GM19025 (cell line): ENCODE measurements around the gene TTC28.
"Not testable (repeated sequence)": the region's sequence is repeated elsewhere in the genome, so short reads cannot be mapped to it uniquely, and the experiment has no call there.

Experiments
- ATAC-seq: cut with Tn5 transposase; IDR thresholded peaks from one replicate; pipeline ENCODE4 v1.9.1; 2021; ENCODE audit warnings: mild to moderate bottlenecking, low read depth, moderate library complexity; ENCODE audit not compliant: unreplicated experiment

The TTC28 gene

DNA sequence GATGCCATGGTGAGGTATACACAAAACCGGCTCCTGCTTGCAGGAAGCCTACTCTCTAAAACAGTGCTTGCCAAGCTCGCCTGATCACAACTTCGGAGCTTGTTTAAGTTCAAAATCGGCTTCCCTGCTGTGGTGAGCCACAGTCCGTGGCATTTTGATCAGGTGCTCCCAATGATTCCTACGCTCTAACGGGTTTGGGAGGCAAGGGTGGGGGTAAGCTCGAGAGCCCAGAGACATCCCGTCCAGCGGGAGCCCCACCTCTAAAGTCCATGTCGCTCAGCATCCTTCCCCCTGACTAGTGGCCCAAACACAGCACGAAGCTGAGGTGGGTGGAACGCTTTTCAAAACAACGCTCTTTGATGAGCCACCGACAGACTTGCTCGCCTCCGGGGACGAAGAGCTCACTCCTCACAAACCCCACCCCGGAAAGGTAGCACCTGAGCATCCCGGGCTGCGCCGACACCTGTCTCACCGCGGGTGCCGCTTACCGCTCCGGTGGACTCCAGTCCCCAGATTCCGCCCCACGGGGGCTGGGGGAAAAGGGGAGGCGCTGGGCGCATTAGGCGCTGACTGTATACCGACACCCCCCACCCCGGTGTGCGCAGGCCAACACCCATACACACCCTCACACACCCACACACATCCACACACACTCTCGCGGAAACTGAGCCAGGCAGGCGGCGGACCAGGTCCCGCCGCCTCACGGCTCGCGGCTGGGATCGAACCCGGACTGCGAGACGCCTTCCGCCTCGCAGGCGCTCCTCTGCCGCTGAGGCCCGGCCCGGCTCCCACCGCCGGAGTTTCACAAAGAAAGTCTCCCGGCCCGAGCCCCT lies 646 bp downstream of the TTC28 start:
- not testable (repeated sequence) for ATAC-seq

DNA sequence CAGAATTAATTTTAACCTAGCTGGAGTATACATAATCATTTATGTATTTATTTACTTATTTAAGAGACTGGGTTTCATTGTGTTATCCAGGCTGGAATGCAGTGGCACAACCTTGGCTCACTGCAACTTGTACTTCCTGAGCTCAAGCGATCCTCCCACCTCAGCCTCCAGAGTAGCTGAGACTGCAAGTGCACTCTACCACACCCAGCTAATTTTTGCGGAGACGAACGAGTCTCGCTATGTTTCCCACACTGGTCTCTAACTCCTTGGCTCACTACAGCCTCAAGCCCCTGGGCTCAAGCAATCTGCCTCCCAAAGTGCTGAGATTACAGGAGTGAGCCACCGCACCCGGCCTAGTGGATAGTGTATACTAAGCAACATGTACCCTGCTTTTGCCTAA lies 1.5 kb downstream of the TTC28 start:
- ATAC-seq = not testable (repeated sequence)

DNA sequence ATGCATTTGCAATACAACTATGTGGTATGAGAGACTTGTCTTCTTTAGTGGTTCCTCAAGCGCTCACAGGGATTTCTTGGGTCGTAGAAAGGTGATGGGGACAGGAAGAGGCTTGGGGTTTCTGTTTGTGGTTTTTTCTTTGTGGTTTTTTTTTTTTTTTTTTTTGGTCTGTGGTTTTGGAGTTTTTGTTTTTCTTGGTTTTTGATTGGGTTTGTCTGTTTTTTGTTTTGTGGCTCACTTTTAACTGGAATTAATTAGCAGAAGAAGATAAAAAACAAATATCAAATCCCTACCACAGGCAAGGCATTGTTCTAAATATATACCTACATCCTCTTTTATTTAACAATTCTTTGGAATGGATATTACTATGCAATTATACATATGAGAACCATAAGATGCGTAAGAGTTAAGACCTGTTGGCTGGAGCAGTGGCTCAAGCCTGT lies 5.5 kb downstream of the TTC28 start:
- no peak for ATAC-seq

DNA sequence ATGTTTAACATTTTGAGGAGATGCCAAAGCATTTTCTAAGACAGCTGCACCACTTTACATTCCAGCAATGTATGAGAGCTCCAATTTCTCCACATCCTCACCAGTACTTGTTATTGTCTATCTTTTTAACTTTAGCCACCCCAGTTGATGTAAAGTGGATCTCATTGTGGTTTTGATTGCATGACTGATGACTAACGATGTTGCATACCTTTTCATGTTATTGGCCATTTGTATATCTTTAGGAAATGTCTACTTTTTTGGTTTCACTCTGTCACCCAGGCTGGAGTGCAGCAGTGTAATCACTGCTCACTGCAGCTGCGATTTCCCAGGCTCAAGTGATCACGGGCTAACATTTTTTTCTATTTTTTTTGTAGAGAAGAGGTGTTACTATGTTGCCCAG lies 8.9 kb downstream of the TTC28 start:
- no peak for ATAC-seq

DNA sequence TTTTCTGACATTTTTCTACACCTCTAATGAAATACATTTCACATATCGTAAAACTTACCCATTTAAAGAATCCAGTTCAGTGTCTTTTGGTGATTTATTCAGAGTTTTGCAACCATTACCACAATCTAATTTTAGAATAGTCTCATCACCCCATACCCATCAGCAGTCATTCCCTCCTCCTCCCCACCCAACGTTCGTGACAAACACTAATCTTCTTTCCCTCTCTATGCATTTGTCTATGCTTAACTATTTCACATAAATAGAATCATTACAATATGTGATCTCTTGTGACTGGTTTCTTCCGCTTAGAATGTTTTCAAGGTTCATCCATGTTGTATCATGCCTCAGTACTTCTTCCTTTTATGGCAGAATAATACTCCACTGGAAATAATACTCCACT lies 9.5 kb downstream of the TTC28 start:
- no peak for ATAC-seq

DNA sequence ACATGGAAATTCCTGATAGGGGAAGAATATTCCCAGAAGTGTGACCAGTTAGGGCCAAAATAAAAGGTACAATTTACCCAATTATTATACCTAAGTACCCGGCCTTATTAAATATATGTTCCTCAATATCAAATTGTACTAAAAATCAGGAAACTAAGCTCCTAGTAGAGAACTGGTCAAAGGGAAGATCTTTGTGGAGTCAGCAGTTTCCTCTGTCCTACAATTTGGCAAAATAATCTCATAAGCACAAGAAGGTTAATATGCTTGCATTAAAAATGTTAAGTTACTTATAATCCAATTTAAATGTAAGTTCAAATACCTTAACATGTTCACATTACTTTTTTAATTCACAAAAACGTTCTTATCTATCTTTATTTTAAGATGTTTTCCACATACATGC lies 10.3 kb downstream of the TTC28 start:
- ATAC-seq = no peak

DNA sequence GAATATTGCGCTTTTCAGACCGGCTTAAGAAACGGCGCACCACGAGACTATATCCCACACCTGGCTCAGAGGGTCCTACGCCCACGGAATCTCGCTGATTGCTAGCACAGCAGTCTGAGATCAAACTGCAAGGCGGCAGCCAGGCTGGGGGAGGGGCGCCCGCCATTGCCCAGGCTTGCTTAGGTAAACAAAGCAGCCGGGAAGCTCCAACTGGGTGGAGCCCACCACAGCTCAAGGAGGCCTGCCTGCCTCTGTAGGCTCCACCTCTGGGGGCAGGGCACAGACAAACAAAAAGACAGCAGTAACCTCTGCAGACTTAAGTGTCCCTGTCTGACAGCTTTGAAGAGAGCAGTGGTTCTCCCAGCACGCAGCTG lies 16.1 kb downstream of the TTC28 start:
- ATAC-seq = not testable (repeated sequence)

DNA sequence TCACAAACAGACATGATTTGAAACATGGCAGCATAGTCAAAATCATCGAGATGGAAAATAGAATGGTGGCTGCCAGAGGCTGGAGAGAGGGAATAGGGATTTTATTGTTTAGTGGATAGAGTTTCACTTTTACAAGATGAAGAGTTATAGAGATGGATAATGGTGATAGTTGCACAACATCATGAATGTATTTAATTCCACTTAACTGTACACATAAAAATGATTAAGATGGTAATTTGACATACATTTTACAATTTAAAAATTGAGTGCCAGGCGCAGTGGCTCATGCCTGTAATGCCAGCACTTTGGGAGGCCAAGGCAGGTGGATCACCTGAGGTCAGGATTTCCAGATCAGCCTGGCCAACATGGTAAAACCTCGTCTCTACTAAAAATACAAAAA lies 21.2 kb downstream of the TTC28 start:
- no peak for ATAC-seq

DNA sequence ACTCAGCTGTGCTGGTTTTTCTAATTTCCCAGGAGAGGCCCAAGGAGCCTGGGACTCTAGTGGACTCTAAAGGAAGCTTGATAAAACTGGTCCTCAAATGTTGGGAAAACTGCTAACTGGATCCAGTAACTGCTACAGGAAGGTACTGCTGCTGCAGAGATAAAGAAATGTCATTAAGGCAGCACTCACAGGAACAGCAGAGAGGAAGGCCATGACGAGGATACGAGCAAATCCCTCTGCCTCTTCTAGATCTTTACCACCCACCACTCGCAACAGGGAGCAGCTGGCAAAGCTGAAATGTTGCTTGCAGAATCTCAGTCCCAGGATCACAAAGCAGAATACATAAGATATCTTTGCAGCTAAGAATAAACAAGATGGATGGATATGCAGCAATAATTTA lies 23.5 kb downstream of the TTC28 start:
- no peak for ATAC-seq

DNA sequence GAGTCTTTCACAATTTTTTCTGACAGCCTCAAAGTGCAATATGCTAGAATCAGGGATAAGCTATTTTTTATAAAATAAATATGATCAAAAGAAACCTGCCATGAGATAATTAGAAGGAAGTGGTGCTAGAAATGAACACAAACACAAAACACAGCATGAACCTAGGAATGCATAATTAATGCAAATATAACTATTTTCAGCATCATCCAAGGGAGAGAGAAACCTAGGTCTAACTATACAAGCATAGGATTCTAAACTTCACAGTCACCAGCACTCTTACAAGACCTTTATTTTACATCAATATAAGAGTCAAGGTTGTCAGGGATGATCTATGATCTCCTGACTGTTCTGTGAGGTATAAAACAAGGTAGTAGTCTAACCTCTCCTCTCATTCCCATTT lies 29.2 kb downstream of the TTC28 start:
- no peak for ATAC-seq

DNA sequence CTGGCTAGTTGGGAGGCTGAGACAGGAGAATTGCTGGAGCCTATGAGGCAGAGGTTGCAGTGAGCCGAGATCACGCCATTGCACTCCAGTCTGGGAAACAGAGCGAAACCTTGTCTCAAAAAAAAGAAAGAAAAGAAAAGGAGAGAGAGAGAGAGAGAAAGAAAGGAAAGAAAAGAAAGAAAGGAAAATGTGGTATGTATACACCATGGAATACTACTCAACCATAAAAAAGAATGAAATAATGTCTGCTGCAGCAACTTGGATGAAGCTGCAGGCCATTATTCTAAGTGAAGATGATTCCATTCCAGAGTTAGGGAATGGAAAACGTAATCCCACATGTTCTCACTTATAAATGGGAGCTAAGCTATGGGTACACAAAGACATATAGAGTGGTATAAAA lies 30.8 kb downstream of the TTC28 start:
- no peak for ATAC-seq

DNA sequence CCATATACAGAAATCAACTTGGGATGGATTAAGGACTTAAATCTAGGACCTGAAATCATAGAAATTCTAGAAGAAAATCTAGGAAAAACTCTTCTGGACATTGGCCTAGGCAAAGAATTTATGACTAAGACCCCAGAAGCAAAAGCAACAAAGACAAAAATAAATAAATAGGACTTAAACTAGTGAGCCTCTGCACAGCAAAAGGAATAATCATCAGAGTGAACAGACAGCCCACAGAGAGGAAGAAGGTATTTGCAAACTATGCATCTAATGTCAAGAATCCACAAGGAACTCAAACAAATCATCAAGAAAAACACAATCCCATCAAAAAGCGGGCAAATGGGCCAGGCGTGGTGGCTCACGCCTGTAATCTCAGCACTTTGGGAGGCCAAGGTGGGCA lies 32.4 kb downstream of the TTC28 start:
- ATAC-seq = no peak

DNA sequence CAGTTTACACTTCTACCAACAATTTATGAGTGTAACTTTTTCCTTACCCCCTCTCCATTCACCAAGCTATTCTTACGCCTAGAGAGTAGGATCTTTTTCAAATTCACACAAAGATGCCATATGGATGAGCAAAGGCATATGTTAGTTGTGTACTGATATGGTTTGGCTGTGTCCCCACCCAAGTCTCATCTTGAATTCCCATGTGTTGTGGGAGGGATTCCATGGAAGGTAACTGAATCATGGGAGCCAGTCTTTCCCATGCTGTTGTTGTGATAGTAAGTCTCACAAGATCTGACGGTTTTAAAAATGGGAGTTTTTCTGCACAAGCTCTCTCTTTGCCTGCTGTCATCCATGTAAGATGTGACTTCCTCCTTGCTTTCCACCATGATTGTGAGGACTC lies 40.3 kb downstream of the TTC28 start:
- no peak for ATAC-seq

DNA sequence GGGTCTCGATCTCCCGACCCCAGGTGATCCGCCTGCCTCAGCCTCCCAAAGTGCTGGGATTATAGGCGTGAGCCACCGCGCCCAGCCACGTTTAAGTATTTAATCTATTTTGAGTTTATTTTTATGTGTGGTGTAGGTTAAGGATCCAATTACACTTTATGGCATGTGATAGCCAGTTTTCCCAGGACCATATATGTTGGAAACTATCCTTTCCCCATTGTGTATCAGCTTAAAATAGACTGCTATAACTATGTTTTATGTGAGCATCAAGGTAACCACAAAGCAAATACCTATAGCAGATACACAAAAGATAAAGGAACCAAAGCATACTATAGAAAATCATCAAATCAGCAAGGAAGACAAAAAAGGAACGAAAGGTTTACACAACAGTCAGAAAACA lies 42.4 kb downstream of the TTC28 start:
- no peak for ATAC-seq

DNA sequence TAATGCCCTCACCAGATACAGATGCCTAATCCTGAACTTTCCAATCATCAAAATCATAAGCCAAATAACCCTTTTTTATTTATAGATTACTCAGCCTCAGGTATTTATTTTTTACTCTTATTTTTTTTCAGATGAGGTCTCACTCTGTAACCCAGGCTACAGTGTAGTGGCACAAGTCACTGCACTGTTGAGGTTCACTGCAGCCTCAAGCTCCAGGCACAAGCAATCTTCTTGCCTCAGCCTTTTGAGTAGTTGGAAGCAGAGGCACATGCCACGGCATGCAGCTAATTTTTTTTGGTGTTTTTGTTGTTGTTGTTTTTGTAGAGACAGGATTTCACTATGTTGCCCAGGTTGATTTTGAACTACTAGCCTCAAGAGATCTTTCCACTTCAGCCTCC lies 49.5 kb downstream of the TTC28 start:
- ATAC-seq = no peak

DNA sequence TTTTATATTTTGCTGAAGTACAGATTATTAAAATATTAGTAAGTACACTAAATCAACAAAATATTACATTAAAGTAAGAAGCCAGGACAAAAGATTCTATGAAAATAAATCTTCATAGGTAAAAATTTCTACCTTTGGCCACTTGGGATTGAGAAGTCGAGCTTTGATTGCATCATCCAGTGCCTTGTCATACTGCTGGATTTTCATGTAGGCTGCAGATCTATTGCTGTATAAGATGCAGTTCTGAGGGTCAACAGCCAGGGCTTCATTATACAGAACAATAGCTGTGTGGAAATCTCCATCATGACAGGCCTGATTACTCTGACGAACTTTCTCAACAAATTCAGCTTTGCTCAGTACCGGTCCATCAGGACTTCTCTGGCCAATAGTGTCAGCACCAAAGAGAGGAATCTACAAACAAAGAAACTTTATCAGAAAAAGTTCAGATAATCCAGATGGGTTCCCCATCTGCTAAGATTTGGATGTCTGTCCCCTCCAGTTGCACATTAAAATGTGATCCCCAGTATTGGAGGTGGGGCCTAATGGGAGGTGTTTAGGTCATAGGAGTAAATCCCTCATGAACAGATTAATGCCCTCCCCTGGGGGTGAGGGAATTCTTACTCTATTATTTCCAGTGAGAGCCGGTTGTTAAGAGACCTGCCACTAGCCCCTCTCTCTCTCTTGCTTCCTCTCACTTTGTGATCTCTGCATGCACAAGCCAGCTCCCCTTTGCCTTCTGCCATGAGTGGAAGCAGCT lies 50.0 kb downstream of the TTC28 start:
- no peak for ATAC-seq

DNA sequence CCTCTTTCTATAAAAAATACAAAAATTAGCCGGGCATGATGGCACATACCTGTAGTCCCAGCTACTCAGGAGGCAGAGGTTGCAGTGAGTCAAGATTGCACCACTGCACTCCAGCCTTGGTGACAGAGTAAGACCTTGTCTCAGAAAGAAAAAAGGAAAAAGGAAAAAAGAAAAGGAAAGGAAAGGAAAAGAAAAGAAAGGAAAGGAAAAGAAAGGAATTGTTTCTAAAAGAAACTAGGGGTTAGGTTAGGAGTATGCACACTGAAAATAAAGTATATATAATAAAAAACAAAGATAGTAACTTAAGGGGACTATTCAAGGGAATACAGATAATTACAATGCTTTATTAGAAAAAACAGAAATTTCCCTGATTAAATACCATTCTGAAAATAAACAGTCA lies 50.9 kb downstream of the TTC28 start:
- ATAC-seq = no peak

DNA sequence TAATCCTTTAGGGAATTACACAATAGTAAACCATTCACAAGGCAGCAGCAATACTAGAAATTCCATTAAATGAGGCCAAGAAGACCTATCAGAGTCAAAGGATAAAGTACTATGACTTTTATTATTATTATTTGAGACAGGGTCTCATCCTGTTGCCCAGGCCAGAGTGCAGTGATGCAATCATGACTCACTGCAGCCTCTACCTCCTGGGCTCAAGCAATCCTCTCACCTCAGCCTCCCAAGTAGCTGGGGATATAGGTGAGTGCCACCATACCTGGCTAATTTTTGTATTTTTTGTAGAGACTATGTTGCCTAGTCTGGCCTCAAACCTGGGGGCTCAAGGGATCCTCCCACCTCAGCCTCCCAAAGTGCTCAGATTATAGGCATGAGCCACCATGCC lies 51.8 kb downstream of the TTC28 start:
- ATAC-seq = no peak

DNA sequence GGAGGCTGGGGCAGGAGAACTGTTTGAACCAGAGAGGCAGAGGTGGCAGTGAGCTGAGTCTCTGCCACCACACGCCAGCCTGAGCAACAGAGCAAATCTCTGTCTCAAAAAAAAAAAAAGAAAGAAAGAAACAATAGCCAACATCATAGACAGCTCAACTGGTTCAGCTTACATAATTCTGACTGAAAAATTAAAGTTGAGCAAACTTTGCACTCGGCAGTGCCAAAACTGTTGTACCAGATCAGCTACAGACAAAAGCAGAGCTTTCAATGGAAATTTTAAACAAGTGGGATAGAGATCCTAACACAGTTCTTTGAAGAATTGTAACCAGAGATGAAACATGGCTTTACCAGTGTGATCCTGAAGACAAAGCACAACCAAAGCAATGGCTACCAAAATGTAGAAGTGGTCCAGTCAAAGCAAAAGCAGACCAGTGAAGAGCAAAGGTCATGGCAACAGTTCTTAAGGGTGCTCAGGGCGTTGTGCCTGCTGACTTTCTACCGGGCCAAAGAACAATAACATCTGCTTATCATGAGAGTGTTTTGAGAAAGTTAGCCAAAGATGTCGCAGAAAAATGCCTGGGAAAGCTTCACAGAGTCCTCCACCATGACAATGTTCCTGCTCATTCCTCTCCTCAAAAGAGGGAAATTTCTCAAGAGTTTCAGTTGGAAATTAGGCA lies 59.3 kb downstream of the TTC28 start:
- no peak for ATAC-seq

DNA sequence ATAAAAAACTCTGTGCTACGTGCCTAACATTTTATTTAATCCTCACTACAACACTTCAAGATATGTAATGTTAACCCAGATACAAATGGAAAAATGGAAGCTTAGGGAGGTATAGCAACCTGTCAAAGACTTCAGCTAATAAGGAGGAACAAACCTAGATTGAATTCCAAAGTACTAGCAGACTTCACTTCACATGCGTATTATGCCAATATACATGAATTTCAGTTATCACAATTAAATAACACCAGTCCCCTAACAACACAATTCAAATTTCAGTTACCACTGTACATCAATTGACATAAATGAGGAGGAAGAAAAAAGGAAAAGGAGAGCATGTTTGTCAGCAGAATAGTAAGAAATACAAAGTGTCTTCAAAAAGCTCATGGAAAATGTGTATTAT lies 60.4 kb downstream of the TTC28 start:
- no peak for ATAC-seq

DNA sequence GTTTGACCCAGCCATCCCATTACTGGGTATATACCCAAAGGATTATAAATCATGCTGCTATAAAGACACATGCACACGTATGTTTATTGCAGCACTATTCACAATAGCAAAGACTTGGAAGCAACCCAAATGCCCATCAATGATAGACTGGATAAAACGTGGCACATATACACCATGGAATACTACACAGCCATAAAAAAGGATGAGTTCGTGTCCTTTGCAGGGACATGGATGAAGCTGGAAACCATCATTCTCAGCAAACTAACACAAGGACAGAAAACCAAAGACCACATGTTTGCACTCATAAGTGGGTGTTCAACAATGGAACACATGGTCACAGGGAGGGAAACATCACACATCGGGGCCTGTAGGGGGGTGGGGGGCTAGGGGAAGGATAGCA lies 64.2 kb downstream of the TTC28 start:
- not testable (repeated sequence) for ATAC-seq
